CD4-positive, alpha-beta T cell treated with Interleukin-21 for 1 hour (primary cell): ENCODE results near the gene GNAT1.

Experiments
- DNase-seq: peaks from one replicate; pipeline ENCODE4 v3.0.0-alpha.2; 2020

The GNAT1 gene

GRCh38 chr3:50182533-50183099 lies 8.8 kb upstream of the GNAT1 start:
- no peak for DNase-seq

GRCh38 chr3:50183755-50184154 lies 7.7 kb upstream of the GNAT1 start:
- no peak for DNase-seq

- no peak for DNase-seq
Measured at GRCh38 chr3:50184242-50184978, 7.0 kb upstream of the GNAT1 start.

DNA sequence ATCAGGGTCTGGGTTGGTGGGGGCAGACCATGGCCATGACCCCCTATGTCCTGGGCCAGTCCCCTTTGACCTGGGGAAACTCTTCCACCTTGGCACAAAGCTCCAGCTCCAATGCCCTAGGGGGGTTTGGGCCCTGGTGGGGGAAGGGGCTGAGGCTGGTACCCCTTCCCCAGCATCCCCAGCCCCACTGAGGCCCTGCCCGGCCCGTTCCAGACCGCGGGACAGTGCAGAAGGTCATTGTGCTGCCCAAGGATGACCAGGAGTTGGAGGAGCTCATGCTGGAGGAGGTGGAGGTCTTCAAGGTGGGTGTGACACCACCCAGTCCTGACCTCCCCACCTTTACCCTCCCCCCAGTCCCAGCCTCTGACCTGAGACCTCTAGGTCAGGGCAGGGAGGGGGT lies 6.2 kb upstream of the GNAT1 start:
- no peak for DNase-seq

DNA sequence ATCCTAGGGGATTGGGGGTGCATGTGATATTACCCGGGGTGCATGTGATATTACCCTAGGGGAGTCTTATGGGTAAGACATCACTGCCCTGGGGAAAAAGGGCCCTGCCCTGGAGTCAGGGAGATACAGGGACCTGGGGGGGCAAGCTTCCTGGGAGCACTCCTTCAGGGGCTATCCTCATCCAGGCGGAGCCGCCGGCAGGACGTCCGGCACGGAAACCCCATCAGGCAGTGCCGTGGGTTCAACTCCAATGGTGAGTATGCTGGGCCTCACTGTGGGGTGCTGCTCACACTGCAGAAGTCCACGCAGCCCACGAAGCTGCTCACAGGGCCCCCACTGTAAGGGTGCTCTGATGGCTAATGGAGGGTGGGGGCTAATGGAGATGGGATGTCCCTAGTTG lies 5.3 kb upstream of the GNAT1 start:
- DNase-seq, result no peak

- DNase-seq, result no peak
Measured at GRCh38 chr3:50187750-50188149, 3.7 kb upstream of the GNAT1 start.

DNA sequence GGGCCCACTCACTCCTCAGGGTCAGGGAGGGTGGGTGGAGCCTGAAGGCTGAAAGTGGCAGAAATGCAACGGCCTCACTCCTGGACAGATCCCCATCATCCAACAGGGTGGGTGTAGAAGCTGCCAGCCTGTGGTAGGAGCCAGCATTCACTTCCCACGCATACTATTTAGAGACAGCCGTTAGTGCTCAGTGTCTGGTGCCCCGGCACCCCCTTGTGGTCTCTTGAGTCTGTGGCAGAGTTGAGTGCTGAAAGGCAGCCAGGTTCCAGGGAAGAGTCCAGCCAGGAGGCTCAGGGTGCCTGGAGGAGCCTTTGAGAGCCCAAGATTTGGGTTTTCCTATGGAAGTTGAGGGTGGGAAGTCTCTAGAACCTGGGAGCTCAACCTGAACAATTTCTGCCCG lies 2.1 kb upstream of the GNAT1 start:
- peak; percentile 19 for DNase-seq

- no peak for DNase-seq
Measured at GRCh38 chr3:50189989-50190388, 1.4 kb upstream of the GNAT1 start.

- DNase-seq, result no peak
Measured at GRCh38 chr3:50192124-50192523, 714 bp downstream of the GNAT1 start.

- DNase-seq, result peak; percentile 85
Measured at GRCh38 chr3:50192689-50193141, 1.3 kb downstream of the GNAT1 start.

DNA sequence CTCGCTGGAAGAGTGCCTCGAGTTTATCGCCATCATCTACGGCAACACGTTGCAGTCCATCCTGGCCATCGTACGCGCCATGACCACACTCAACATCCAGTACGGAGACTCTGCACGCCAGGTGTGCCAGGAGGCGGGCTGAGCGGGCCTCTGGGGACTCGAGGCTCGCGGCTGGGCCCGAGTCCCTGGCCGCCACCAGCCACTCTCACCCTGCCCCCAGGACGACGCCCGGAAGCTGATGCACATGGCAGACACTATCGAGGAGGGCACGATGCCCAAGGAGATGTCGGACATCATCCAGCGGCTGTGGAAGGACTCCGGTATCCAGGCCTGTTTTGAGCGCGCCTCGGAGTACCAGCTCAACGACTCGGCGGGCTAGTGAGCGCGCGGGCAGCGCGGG lies 1.9 kb downstream of the GNAT1 start:
- no peak for DNase-seq

- DNase-seq, result no peak
Measured at GRCh38 chr3:50193746-50194127, 2.3 kb downstream of the GNAT1 start.

DNA sequence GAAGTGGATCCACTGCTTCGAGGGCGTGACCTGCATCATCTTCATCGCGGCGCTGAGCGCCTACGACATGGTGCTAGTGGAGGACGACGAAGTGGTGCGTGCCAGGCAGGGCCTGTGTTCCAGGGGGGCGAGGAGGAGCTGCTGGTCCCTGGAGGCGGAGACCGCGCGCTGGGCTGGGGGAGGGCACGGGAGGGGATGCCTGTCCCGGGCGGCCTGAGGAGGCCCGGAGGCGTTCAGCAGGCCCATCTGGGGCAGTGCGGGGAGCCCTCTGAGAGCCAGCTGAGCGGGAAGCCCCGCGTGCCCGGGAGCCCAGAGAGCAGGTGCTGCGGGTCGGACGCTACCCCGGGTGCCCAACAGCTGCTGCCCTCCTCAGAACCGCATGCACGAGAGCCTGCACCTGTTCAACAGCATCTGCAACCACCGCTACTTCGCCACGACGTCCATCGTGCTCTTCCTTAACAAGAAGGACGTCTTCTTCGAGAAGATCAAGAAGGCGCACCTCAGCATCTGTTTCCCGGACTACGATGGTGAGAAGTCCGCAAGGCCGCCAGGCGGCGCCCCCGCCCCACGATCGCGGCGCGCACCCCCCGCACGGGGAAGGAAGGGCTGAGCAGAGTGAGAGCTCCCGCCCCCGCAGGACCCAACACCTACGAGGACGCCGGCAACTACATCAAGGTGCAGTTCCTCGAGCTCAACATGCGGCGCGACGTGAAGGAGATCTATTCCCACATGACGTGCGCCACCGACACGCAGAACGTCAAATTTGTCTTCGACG lies 2.9 kb downstream of the GNAT1 start:
- peak; percentile 88 for DNase-seq

DNA sequence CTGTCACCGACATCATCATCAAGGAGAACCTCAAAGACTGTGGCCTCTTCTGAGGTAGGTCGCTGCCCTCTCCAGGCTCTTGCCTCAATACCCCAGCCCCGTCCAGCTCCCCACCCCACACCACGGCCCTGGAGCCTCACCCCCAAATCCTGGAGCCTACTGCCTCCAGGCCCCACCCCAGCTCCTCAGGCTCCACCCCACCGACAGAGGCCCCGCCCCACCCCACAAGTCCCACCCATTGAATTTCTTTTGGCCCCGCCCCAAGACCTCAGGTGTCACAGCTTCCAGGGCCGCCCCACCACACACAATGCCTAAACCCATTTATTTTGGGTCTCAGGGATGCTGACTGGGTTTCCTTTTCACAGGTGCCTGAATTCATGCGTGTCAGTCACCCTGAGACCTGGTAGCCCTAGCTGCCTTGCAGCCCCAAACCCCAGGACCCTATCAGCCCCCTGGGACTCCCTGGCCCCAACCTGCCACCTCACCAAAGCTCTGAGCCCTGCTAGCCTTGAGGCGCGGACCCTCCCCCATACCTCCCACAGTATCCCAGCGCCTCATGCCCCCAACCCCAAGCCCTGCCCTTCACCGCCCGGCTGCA lies 3.6 kb downstream of the GNAT1 start:
- DNase-seq, result peak; percentile 57

DNA sequence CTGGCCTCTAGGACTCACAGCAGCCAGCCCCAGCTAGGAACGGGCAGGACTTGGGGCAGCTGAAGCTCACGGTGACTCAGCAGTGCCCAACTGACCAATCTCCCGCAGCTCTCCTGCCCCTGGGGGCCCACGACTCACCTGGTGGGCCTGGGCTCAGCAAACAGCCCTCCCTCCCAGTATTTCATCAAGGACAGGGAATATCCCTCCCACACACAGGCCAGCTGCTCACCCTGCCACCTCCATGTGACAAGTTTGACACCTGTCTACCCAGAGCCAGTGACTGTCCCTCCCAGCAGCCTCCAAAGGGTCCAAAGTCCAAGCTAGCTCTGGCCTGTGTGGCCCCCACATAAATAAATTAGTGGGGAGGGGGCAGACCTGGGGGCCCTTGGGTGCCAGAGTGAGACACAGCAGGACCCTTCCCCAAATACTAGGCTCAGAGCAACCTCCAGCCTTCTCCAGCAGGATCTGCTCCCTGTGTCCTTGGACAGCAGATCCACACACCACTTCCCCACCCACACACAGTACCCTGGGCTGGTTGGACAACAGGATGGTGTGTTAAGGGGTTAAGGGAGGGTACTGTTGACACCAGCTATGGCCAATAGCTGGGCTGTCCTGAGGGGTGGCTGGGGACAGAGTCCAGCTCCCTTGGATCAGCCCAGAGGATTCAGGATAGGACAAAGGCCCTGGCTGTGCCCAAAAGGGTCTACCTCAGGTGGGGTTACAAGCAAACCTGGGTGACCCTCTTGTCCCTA lies 4.3 kb downstream of the GNAT1 start:
- DNase-seq, result no peak

DNA sequence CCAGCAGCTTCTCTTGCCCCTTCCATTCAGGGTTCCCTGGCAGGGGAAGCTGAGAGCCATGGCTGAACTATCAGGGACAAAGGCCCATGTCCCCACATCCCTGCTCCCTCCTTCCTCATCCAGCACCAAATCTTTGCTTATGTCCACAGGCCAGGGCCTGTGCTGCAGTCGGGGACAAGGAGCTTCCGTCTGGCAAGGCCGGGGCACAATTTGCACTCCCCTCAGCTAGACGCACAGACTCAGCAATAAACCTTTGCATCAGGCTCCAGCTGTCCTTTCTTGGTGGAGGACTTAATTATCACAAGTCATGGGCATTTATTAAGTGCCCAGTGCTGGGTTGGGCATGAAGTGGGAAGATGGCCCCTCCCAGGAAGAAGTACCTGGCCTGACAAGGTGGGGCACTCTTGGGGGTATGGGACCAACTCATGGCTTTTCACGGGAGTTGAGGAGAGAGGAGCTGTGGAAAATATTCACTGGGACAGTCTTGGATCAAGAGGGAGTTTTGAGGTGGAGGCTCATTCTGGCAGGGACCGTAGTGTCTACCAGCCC lies 4.9 kb downstream of the GNAT1 start:
- no peak for DNase-seq

DNA sequence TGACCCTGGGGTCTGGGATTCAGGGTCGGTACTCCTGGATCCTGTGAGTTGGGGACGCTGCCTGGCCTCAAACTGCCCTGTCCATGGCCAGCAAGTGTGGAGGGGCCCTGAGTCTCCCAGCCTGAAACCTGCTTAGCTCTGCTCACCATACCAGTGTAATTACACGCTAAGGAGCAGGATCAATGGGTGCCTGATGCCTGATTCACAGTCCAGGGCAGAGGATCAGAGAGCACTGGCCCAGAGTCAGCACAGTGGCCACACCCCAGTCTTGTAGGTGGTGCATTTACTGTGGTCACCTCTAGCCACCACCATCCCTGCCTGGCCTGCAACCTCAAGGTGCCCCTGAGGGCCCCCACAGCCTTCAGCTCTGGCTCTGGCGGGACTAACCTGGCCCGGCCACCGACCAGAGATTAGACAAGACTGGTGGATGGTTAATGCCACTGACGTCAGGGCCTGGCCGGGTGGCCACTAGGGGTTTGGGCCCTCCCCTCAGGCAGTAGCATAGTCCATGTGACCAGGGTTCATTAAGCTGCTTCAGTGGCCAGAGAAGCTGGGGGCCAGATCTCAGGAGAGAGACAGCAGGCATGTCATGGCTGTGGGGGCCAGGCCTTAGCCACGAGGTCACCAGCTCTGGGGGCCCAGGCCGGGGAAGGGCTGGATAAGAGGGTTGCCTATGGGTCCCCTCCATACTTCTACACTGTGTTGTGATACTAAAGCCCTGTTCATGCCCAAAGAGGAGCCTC lies 10.3 kb downstream of the GNAT1 start:
- no peak for DNase-seq

DNA sequence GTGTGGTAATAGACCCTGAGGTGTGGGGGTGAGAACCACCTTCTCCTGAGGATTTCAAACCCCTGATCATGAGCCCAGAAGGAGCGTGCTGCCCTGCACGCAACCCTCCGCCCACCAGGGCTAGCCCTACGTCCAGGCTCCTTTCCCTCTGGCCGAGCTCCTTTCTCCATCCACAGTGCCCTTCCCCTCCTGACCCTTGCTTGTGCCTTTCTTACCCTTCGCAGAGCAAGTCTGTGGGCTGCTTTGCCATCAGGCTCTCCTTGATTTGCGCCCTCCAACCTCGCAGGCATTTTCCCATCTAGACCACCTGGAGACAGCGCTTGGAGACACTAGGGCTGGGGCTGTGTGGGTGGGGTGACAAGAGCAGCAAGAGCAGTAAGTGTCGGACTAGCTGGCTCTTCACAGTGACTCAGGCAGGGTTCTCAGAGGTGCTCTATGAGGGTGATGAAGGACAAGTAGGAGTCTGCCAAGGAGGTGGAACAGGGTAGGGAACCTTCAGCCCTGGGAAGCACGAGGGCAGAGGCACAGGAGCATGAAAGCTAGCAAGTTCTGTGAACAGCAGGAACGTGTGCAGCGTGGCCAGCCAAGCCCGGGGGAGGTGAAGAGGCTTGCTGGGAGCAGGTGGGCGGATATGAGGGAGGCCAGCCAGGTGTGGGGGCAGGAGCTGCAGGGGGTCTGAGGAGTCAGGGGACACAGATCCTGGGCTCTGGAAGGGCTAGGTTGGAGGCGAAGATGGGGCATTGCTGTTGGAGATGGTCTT lies 11.1 kb downstream of the GNAT1 start:
- DNase-seq, result no peak

DNA sequence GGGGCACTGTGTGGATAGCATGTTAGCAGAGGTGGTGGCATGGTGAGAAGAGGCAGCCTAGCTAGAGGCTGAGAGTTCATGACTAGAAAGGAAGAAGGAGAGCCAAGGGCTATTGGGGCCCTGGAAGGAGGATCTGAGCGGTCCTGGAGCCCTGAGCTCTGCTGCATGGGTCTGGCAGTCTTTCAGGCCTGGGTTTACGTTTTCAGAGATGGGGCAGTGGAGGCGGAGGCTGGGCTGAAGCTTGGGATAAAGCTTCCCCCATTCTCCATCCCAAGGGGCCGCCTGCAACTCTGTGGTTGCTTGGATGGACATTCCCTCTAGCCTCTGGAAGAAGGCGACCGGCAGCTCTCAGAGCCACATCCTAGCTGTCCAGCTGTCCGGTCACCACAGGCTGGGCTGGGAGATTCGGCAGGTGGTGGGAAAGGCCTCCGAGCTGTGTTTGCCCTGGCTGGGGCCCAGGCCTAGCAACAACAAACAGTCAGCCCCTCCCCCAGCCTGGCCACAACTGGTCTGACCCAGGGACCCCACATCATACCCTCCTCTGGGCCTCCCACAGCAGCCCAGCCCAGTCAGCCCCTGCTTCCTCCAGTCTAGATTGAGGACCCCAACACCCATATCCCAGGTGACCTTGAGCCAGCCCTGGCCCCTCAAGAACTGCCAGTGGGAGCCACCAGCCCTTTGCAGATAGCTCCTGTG lies 11.9 kb downstream of the GNAT1 start:
- DNase-seq, result no peak
